ENCODE results near the gene TARS3. TPM values are rescaled to one million over a fixed set of nuclear protein-coding genes. Genes with fewer than 3 reads are reported as not detected.
"Not testable (repeated sequence)": the region's sequence is repeated elsewhere in the genome, so short reads cannot be mapped to it uniquely, and the experiment has no call there.

The TARS3 gene
- total RNA-seq, 1 experiment from 2014 or later = 9.5 TPM

GRCh38 chr15:101773496-101774100 is 49.3 kb upstream of the TARS3 start:
- DNase-seq (ENCODE audit: low spot score) = peak; percentile 69
- no peak overlapping the region for H3K27ac Mint-ChIP-seq
- TF ChIP-seq, protein P1, sequence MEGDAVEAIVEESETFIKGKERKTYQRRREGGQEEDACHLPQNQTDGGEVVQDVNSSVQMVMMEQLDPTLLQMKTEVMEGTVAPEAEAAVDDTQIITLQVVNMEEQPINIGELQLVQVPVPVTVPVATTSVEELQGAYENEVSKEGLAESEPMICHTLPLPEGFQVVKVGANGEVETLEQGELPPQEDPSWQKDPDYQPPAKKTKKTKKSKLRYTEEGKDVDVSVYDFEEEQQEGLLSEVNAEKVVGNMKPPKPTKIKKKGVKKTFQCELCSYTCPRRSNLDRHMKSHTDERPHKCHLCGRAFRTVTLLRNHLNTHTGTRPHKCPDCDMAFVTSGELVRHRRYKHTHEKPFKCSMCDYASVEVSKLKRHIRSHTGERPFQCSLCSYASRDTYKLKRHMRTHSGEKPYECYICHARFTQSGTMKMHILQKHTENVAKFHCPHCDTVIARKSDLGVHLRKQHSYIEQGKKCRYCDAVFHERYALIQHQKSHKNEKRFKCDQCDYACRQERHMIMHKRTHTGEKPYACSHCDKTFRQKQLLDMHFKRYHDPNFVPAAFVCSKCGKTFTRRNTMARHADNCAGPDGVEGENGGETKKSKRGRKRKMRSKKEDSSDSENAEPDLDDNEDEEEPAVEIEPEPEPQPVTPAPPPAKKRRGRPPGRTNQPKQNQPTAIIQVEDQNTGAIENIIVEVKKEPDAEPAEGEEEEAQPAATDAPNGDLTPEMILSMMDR (IDR thresholded peaks at IDR 0.05) = 0 out of 2 replicates have a peak, but pooled peaks have one; percentile 11
- TF ChIP-seq CDX4 (CRISPR knock-in tag; IDR thresholded peaks at IDR 0.05; ENCODE audit: borderline replicate concordance) = no peak
- H3K9me3 Mint-ChIP-seq = no peaks in the 10 kb centered on the region
- ChIA-PET POLR2A (no interaction called here), CTCF (interaction anchor here (0.8 to 1.4 kb wide), 5 partner anchors 8 to 80 kb away, joined by 3 to 5 read pairs (median 4); partner anchors contain the start of gene TARS3)
- H3K36me3 Mint-ChIP-seq = no peaks in the 10 kb centered on the region
- peak overlapping the region; percentile 44 for H3K4me3 Mint-ChIP-seq
- H3K27me3 Mint-ChIP-seq (ENCODE audit: low read depth) = no peaks in the 10 kb centered on the region; the same call in 1 of the 2 replicates
- no peaks in the 10 kb centered on the region; the same call in 1 of the 2 replicates for H3K4me1 Mint-ChIP-seq
- peak; percentile 39 for ATAC-seq

DNA sequence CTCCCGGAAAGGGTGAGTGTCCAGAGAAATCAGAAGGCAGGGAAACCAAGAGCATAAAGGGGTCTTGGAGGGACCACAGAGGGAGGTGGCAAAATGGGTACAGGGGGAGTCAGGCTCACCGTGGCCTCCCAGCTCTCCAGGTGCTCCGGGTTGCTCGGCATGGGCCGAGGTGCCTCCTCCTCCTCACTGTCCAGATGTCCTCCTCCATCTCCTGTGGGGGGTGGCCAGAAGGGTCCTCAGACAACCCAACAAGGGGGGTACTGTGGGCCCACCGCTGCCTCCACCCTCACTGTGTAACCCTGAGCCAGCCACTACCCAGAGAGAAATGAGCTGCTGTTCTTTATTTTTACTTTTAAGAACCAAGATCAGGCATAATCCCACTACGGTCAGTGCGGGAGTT is 48.6 kb upstream of the TARS3 start:
- no peaks in the 10 kb centered on the region; the same call in 1 of the 2 replicates for H3K27me3 Mint-ChIP-seq (ENCODE audit: low read depth)
- no peak for TF ChIP-seq NR1H2 (CRISPR knock-in tag; IDR thresholded peaks at IDR 0.05)
- no peak for TF ChIP-seq FOXJ3 (CRISPR knock-in tag; IDR thresholded peaks at IDR 0.05; ENCODE audit: borderline replicate concordance)
- TF ChIP-seq, protein P2, sequence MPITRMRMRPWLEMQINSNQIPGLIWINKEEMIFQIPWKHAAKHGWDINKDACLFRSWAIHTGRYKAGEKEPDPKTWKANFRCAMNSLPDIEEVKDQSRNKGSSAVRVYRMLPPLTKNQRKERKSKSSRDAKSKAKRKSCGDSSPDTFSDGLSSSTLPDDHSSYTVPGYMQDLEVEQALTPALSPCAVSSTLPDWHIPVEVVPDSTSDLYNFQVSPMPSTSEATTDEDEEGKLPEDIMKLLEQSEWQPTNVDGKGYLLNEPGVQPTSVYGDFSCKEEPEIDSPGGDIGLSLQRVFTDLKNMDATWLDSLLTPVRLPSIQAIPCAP (CRISPR knock-in tag; IDR thresholded peaks at IDR 0.05) = no peak
- no peaks in the 10 kb centered on the region for H3K36me3 Mint-ChIP-seq
- no peak overlapping the region for H3K27ac Mint-ChIP-seq
- ATAC-seq (no peak), DNase-seq (ENCODE audit: low spot score) (no peak)
- no peaks in the 10 kb centered on the region for H3K9me3 Mint-ChIP-seq
- POLR2A ChIA-PET = no interaction called here
- H3K4me1 Mint-ChIP-seq = no peaks in the 10 kb centered on the region; the same call in 1 of the 2 replicates
- CTCF ChIA-PET = interaction anchor here (0.8 to 1.4 kb wide), 5 partner anchors 9 to 80 kb away, joined by 3 to 5 read pairs (median 4); partner anchors contain the start of gene TARS3
- H3K4me3 Mint-ChIP-seq = no peak overlapping the region

DNA sequence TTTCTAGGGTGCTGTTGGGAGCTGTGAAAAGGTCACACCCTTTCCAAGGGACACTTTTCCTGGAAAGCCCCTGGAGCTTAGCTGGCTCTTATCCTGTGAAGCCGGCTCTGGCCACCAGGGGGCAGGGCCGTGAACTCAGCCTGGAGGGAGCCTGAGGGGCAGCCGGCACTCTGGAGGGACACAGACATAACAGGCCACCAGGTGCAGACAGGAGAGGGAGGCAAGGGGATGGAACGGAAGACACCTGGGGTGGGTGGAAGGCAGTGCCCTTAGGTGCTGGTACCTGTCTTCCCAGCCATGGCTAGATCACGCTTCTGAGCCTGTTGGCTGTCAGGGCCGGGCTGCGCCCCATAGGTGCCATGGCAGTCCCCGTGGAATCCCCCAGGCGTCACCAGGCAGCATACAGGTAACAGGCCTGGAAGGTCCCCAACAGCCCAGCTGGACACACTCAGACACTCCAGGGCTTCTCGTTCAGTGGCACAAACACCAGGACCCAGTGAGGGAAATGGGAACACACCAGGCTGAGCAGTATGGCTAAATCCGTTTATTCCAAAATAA is 42.9 kb upstream of the TARS3 start:
- peak; percentile 75 for ATAC-seq
- DNase-seq (ENCODE audit: low spot score); CTCF ChIA-PET; H3K9me3 Mint-ChIP-seq; H3K4me3 Mint-ChIP-seq; H3K27ac Mint-ChIP-seq; POLR2A ChIA-PET; H3K27me3 Mint-ChIP-seq (ENCODE audit: low read depth); H3K36me3 Mint-ChIP-seq; H3K4me1 Mint-ChIP-seq: not testable (repeated sequence)
- TF ChIP-seq, protein P1 (IDR thresholded peaks at IDR 0.05) = 0 out of 2 replicates have a peak, but pooled peaks have one; percentile 11

DNA sequence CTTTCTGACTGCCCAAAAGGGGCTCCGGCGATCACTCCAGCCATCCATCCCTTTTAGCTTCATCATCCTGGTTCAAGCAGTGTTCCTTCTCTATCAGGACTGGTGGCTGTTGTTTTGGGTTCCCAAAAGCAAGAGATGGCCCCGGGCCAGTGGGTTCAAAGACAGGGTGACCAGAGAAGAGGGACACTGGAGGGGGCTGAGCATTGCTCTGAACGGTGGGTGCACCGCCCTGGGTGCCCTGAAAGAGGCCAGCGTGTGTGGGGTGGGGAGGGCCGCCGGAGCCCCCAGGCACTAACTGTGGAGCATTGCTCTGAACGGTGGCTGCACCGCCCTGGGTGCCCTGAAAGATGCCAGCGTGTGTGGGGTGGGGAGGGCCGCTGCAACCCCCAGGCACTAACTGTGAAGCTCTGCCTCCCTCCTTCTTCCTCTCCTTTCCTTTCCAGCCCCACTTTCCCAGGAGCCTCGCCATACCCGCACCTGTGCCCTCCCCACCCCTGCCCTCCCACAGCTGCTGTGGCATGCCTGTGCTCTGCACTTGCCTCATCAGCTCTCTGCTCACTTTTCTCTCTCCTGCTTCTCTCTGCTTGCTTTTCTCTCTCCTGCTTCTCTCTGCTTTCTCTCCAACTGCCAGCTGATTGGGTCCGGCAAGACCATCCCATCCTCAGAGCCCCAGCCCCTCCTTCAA is 41.6 kb upstream of the TARS3 start:
- Mint-ChIP-seq H3K9me3 (no peaks in the 10 kb centered on the region), H3K4me1 (no peaks in the 10 kb centered on the region), H3K4me3 (no peak overlapping the region), H3K27ac (no peak overlapping the region), H3K27me3 (ENCODE audit: low read depth) (no peaks in the 10 kb centered on the region), H3K36me3 (no peaks in the 10 kb centered on the region)
- ChIA-PET CTCF (interaction anchor here (1.1 kb wide), 1 partner anchor 1968 kb away, joined by 9 read pairs; no protein-coding TSS in a partner anchor), POLR2A (no interaction called here)
- DNase-seq (ENCODE audit: low spot score) = no peak
- ATAC-seq = no peak
- no peak for TF ChIP-seq ZNF671 (CRISPR knock-in tag; IDR thresholded peaks at IDR 0.05)
- no peak for TF ChIP-seq NR3C1 (CRISPR knock-in tag; conservative IDR thresholded peaks at IDR 0.05; ENCODE audit: low read depth)
- TF ChIP-seq CREM (CRISPR knock-in tag; IDR thresholded peaks at IDR 0.05) = no peak
- TF ChIP-seq ZBTB21 (CRISPR knock-in tag; IDR thresholded peaks at IDR 0.05; ENCODE audit: borderline replicate concordance) = no peak
- TF ChIP-seq MLX (CRISPR knock-in tag; IDR thresholded peaks at IDR 0.05) = no peak
- TF ChIP-seq ATF3 (CRISPR knock-in tag; conservative IDR thresholded peaks at IDR 0.05) = no peak
- TF ChIP-seq, protein P3, sequence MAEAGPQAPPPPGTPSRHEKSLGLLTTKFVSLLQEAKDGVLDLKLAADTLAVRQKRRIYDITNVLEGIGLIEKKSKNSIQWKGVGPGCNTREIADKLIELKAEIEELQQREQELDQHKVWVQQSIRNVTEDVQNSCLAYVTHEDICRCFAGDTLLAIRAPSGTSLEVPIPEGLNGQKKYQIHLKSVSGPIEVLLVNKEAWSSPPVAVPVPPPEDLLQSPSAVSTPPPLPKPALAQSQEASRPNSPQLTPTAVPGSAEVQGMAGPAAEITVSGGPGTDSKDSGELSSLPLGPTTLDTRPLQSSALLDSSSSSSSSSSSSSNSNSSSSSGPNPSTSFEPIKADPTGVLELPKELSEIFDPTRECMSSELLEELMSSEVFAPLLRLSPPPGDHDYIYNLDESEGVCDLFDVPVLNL (CRISPR knock-in tag; IDR thresholded peaks at IDR 0.05; ENCODE audit: borderline replicate concordance, low read depth) = no peak
- TF ChIP-seq TP53 (CRISPR knock-in tag; IDR thresholded peaks at IDR 0.05) = no peak
